ENCODE measurements around the gene CERS1.

Gene CERS1

GRCh38 chr19:18833849-18834643, 61.9 kb downstream of the CERS1 start:
- DNase-seq: peak; percentile 53

- DNase-seq: no peak
Measured at GRCh38 chr19:18833141-18833476, 62.8 kb downstream of the CERS1 start.

- no peak for DNase-seq
Measured at GRCh38 chr19:18832306-18833140, 63.4 kb downstream of the CERS1 start.

- peak; percentile 94 for DNase-seq
Measured at GRCh38 chr19:18831524-18832305, 64.2 kb downstream of the CERS1 start, which contains the start of gene UPF1. UPF1 (plus strand) TSS chr19:18831959; CDS start chr19:18832210, 251 bp downstream.

GRCh38 chr19:18830488-18830887, 65.5 kb downstream of the CERS1 start:
- no peak for DNase-seq

GRCh38 chr19:18828786-18829185, 67.2 kb downstream of the CERS1 start:
- no peak for DNase-seq

Measured in NCI-H774 (cell line).